ENCODE measurements around the gene PNMA1. TPM values are rescaled to one million over a fixed set of nuclear protein-coding genes. Genes with fewer than 3 reads are reported as not detected.

Gene PNMA1
- total RNA-seq, 1 donor from 2014 or later: 32.7 TPM

DNA sequence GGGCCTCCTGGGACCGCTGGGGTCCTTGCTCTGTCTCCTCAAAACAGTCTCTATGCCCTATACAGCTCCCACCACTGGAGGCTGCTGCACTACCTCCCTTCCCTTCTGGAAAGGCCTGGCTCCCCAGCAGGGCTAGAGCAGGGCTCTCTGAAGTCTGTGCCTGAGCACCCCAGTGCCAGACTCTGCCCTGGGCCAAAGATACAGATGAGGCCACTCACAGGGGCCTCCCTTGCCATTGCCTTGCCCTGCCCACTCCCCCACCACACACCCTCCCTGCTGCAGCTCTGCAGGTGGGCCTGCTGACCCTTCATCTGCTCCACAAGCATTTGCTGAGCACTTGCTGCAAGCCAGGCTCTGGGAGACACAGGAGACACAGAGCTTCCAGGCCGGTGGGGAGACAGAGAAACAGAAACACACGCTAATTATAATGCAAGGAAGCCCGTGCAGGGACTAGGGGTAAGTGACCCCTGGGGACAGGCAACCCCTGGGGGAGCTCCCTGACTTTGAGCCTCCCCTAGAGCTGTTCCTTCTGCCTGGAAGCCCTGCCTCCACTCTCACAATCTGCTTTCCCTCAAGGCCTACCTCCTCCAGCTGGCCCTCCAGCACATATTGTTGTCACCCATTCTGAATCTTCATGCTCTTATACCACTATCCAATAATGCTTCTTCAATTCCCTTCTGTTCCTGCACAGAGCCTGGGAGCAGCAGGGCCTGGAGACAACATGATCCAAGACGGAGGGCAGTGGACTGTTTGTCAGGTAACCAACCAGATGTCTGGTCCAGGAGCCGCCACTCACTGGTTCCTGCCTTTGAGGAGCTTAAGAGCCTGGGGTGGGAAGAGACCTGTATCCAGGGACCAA, 32.6 kb upstream of the PNMA1 start:
- no peak for DNase-seq (ENCODE audit: low spot score)
- Mint-ChIP-seq H3K4me1 (ENCODE audit: unreplicated experiment) (peaks cover 78% of the 10 kb centered on the region), H3K27me3 (ENCODE audit: unreplicated experiment) (peaks cover 18% of the 10 kb centered on the region), H3K36me3 (ENCODE audit: low read depth, unreplicated experiment) (no peaks in the 10 kb centered on the region), H3K27ac (ENCODE audit: unreplicated experiment) (peak overlapping the region; percentile 25), H3K4me3 (ENCODE audit: unreplicated experiment) (no peak overlapping the region), H3K9me3 (ENCODE audit: unreplicated experiment) (no peaks in the 10 kb centered on the region)
- TF ChIP-seq, protein P1, sequence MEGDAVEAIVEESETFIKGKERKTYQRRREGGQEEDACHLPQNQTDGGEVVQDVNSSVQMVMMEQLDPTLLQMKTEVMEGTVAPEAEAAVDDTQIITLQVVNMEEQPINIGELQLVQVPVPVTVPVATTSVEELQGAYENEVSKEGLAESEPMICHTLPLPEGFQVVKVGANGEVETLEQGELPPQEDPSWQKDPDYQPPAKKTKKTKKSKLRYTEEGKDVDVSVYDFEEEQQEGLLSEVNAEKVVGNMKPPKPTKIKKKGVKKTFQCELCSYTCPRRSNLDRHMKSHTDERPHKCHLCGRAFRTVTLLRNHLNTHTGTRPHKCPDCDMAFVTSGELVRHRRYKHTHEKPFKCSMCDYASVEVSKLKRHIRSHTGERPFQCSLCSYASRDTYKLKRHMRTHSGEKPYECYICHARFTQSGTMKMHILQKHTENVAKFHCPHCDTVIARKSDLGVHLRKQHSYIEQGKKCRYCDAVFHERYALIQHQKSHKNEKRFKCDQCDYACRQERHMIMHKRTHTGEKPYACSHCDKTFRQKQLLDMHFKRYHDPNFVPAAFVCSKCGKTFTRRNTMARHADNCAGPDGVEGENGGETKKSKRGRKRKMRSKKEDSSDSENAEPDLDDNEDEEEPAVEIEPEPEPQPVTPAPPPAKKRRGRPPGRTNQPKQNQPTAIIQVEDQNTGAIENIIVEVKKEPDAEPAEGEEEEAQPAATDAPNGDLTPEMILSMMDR (IDR thresholded peaks at IDR 0.05; ENCODE audit: unreplicated experiment): no peak

DNA sequence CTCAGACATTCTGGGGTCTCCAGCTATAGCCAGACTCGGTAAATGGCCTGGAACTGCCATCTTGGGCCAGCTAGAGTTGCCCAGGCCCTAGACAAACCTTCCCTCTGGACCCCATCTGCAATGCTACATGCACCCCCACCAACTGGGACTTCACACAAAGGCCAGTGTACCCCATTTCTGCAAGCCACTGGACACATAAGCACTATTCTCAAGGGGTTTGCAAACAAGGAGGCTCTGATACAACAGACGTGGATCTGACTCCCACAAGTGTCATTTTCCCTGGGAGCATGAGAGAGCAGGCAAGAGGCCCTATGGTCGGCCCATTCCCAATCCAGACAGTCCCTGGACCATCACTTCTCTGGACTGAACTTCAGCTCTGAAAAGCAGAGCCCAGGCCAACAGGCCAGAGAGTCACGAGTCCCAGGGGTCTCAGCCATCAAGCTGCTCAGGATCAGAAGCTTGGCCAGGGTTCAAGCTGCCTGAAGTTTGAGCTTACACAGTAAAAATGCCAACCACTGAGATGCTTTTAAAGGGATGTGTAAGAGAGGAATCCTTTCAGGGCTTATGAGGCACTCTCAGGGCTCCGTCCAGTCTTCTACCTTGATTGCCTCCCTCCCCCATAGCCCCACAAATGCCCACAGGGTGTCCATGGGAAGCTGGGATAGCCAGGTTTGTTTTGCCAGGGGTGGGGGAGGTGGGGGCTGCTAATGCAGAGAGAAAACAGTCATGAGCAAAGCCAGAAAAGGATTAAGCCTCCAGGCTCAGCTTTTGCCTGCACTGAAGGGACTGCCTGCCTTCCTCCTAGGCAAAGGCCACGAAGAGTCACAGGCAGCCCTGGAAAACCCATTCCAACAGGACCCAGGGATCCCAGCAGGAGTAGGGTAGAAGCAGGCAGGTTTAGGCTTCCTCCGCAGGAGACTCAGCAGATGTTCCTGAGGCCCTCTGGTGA, 31.7 kb upstream of the PNMA1 start:
- Mint-ChIP-seq H3K9me3 (ENCODE audit: unreplicated experiment) (no peaks in the 10 kb centered on the region), H3K36me3 (ENCODE audit: low read depth, unreplicated experiment) (no peaks in the 10 kb centered on the region), H3K4me3 (ENCODE audit: unreplicated experiment) (no peak overlapping the region), H3K4me1 (ENCODE audit: unreplicated experiment) (peaks cover 83% of the 10 kb centered on the region), H3K27ac (ENCODE audit: unreplicated experiment) (peak overlapping the region; percentile 42), H3K27me3 (ENCODE audit: unreplicated experiment) (peaks cover 18% of the 10 kb centered on the region)
- TF ChIP-seq, protein P1 (IDR thresholded peaks at IDR 0.05; ENCODE audit: unreplicated experiment): no peak
- no peak for DNase-seq (ENCODE audit: low spot score)

DNA sequence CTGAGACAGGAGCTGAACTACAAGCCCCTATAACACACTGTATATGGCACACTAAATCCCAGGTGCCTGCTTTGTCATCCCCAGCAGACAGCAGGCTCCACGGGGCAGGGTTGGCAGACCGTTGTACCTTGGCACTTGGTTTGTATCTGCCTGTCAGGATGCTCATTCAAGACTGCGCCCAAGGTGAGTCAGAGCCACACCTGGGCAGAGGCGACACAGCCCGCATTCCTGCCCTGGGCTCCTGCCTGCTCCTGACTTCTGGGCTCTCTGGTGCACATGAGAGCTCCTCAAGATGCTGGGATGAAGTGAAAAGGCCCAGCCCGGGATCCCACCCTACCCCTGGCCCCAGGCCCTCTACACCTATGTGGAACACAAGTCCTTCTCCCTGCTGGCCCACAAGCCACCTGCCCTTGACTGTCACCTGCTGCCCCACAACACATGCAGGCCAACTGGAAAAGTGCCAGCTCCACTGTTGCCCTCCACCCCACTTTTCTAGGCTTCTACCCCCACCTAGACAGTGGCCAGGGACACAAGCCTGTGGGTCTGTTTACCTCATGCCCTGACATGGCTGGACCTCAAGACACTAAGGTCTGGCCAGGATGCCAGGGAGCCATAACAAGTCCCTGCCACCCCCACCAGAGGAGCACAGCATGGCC, 30.8 kb upstream of the PNMA1 start:
- Mint-ChIP-seq H3K27ac (ENCODE audit: unreplicated experiment) (peak overlapping the region; percentile 88), H3K4me1 (ENCODE audit: unreplicated experiment) (peaks cover 83% of the 10 kb centered on the region), H3K36me3 (ENCODE audit: low read depth, unreplicated experiment) (no peaks in the 10 kb centered on the region), H3K27me3 (ENCODE audit: unreplicated experiment) (peaks cover 16% of the 10 kb centered on the region), H3K9me3 (ENCODE audit: unreplicated experiment) (no peaks in the 10 kb centered on the region), H3K4me3 (ENCODE audit: unreplicated experiment) (no peak overlapping the region)
- TF ChIP-seq, protein P1 (IDR thresholded peaks at IDR 0.05; ENCODE audit: unreplicated experiment): no peak
- DNase-seq (ENCODE audit: low spot score): no peak

DNA sequence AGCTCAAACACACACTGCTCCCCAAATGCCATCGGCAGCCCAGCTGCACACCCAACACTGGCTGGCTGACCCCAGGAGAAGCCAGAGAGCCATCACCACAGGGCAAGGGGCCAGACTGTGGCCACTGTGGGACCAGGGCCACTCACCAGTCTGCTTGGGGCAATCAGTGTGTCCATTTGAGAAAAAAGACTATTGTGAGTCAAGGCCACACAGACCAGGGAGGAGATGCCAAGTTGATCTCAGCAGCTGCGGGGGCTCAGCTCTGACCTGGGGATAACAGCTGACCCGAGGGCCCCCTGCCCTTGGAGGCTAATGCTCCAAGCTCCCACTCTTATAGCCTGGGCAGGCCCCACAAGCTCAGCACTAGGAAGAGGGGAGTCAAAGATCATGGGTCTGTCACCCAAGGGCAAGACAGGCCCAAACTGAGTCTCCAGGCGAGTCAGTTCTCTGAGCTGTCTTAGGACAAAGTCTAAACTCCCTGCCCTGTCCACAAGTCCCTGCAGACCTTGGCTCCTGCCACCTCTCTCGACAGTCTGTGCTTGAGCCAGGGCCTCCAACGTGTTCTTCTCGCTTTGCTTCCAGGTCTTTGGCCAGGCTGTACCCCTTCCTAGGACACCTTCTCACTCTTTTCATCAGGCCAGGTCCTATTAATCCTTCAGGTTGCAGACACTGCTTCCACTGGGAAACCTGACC, 30.1 kb upstream of the PNMA1 start:
- H3K27me3 Mint-ChIP-seq (ENCODE audit: unreplicated experiment): peaks cover 18% of the 10 kb centered on the region
- peaks cover 80% of the 10 kb centered on the region for H3K4me1 Mint-ChIP-seq (ENCODE audit: unreplicated experiment)
- no peaks in the 10 kb centered on the region for H3K9me3 Mint-ChIP-seq (ENCODE audit: unreplicated experiment)
- no peaks in the 10 kb centered on the region for H3K36me3 Mint-ChIP-seq (ENCODE audit: low read depth, unreplicated experiment)
- TF ChIP-seq, protein P1 (IDR thresholded peaks at IDR 0.05; ENCODE audit: unreplicated experiment): no peak
- peak overlapping the region; percentile 92 for H3K27ac Mint-ChIP-seq (ENCODE audit: unreplicated experiment)
- DNase-seq (ENCODE audit: low spot score): no peak
- no peak overlapping the region for H3K4me3 Mint-ChIP-seq (ENCODE audit: unreplicated experiment)
